Gastrocnemius medialis (tissue), 4 donors: ENCODE results near the gene MRPL11. TPM values are rescaled to one million over a fixed set of nuclear protein-coding genes. Genes with fewer than 3 reads are reported as not detected.

Experiments used
- ATAC-seq, 2 donors: fragments of 150-250 bp; one replicate each; pipeline ENCODE4 v1.9.1; 2016
- DNase-seq, 2 donors: peaks; one replicate each; pipeline ENCODE4 v3.0.0-alpha.2; 2019
- H3K27ac ChIP-seq, 4 donors: fragments of 200-600 bp; sonication (generic); 1 replicate in 1 of 4; 2 replicates in 3 of 4; pipeline ENCODE4 v1.5.1; 2016 to 2018; ENCODE audit warnings: mild to moderate bottlenecking in 2 of 4, moderate library complexity in 1 of 4
- H3K27me3 ChIP-seq, 3 donors: fragments of 200-600 bp; sonication (generic) in 2 of 3; 1 replicate in 1 of 3; 2 replicates in 2 of 3; pipeline versions ENCODE4 v1.5.1 to v1.6.0; 2016 to 2019; ENCODE audit warnings: mild to moderate bottlenecking in 1 of 3, moderate library complexity in 1 of 3
- H3K36me3 ChIP-seq, 2 donors: fragments of 200-600 bp; sonication (generic) in 1 of 2; one replicate each; pipeline ENCODE4 v1.5.1; 2017 to 2018
- H3K4me1 ChIP-seq, 2 donors: fragments of 200-600 bp; sonication (generic) in 1 of 2; one replicate each; pipeline ENCODE4 v1.5.1; 2016 to 2017; ENCODE audit warnings: mild to moderate bottlenecking in 2 of 2
- H3K4me3 ChIP-seq, 4 donors: fragments of 200-600 bp; sonication (generic) in 3 of 4; 1 replicate in 1 of 4; 2 replicates in 3 of 4; pipeline ENCODE4 v1.5.1; 2016 to 2019; ENCODE audit warnings: mild to moderate bottlenecking in 2 of 4
- H3K9me3 ChIP-seq, 3 donors: fragments of 200-600 bp; sonication (generic) in 2 of 3; 1 replicate in 1 of 3; 2 replicates in 2 of 3; pipeline ENCODE4 v1.5.1; 2016 to 2019
- POLR2A ChIP-seq, 2 donors: fragments of 450-650 bp; IDR thresholded peaks; one replicate each; pipeline ENCODE4 v1.6.1; 2017; ENCODE audit warnings: antibody characterized with exemption in 2 of 2, mild to moderate bottlenecking in 2 of 2, moderate library complexity in 2 of 2
- in situ Hi-C, 4 donors: fragments of 200-750 bp; cut with MboI; loops; one replicate each; pipeline versions ENCODE4 v1.15.0 to v1.8.0; 2017; ENCODE audit warnings: low sequenced_read_pairs in 4 of 4
- intact Hi-C: fragments of 100-400 bp; cut with DNase I; formaldehyde crosslinking; loops from one replicate; pipeline ENCODE4 v1.15.1; 2023; ENCODE audit warnings: low total_unique reads
- total RNA-seq, 4 donors: library from RNA; depleted of rRNA; stranded (reverse); fragments of >200 nt; gene quantifications; one replicate each; pipeline versions ENCODE4 v1.1.0 to v1.2.3, GENCODE V29; 2016
- TF ChIP-seq, protein P1 (sequence below), 5 experiments: fragments of 450-650 bp in 3 of 5; fragments of 200-600 bp in 2 of 5; sonication (generic) in 2 of 5; IDR thresholded peaks in 4 of 5; conservative IDR thresholded peaks in 1 of 5; 1 replicate in 4 of 5; 2 replicates in 1 of 5; pipeline ENCODE4 v1.5.1; 2016 to 2019; ENCODE audit warnings: antibody characterized with exemption in 5 of 5, mild to moderate bottlenecking in 3 of 5, moderate library complexity in 3 of 5

The MRPL11 gene
- total RNA-seq, 4 donors from 2014 or later = 35.1 to 64.1 (median 52.5) TPM

DNA sequence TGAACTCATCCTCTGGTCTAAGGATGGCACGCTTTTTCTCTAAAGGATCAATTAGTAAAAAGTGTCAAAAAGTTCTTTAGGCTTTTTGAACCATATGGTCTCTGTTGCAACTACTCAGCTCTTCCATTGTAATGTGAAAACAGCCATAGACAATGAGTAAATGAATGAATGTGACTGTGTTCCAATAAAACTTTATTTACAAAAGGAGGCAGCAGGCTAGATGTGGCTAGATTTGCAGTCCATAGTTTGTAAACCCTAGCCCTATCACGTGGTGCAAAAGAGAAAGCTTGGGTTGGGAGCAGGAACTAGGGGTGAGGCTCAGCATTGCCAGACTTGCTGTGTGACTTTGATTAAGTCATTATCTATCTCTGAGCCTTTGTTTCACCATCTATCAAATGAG lies 23.2 kb downstream of the MRPL11 start:
- TF ChIP-seq, protein P1, sequence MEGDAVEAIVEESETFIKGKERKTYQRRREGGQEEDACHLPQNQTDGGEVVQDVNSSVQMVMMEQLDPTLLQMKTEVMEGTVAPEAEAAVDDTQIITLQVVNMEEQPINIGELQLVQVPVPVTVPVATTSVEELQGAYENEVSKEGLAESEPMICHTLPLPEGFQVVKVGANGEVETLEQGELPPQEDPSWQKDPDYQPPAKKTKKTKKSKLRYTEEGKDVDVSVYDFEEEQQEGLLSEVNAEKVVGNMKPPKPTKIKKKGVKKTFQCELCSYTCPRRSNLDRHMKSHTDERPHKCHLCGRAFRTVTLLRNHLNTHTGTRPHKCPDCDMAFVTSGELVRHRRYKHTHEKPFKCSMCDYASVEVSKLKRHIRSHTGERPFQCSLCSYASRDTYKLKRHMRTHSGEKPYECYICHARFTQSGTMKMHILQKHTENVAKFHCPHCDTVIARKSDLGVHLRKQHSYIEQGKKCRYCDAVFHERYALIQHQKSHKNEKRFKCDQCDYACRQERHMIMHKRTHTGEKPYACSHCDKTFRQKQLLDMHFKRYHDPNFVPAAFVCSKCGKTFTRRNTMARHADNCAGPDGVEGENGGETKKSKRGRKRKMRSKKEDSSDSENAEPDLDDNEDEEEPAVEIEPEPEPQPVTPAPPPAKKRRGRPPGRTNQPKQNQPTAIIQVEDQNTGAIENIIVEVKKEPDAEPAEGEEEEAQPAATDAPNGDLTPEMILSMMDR (IDR thresholded peaks at IDR 0.05 in 4 of 5, conservative IDR thresholded peaks at IDR 0.05 in 1 of 5) = no peak
- no peak for TF ChIP-seq POLR2A (IDR thresholded peaks at IDR 0.05)
- Histone ChIP-seq H3K27me3 (peaks cover 0 to 6% (median 0%) of the 10 kb centered on the region in 3 donors), H3K9me3 (no peaks in the 10 kb centered on the region), H3K4me1 (peaks cover 26 to 30% of the 10 kb centered on the region in 2 donors), H3K27ac (no peak overlapping the region), H3K36me3 (no peaks in the 10 kb centered on the region), H3K4me3 (no peak overlapping the region)
- no peak for DNase-seq
- ATAC-seq = no peak
- in situ Hi-C loops (loop anchor here in 3 of 4 donors (25.0 kb wide), 2 partner anchors 272 to 422 kb away; partner anchors contain the start of genes RBM4B (in 2 of the 3) and RCE1 (in 1 of the 3)), intact Hi-C loops (no loop called here)

GRCh38 chr11:66414120-66414934 lies 24.3 kb downstream of the MRPL11 start:
- Histone ChIP-seq H3K4me3 (no peak overlapping the region), H3K27ac (no peak overlapping the region), H3K36me3 (no peaks in the 10 kb centered on the region), H3K27me3 (peaks cover 0 to 6% (median 2%) of the 10 kb centered on the region in 3 donors), H3K9me3 (no peaks in the 10 kb centered on the region), H3K4me1 (peaks cover 15 to 21% of the 10 kb centered on the region in 2 donors)
- ATAC-seq (no peak), DNase-seq (no peak)
- TF ChIP-seq POLR2A (IDR thresholded peaks at IDR 0.05) = no peak
- TF ChIP-seq, protein P1 (IDR thresholded peaks at IDR 0.05 in 4 of 5, conservative IDR thresholded peaks at IDR 0.05 in 1 of 5) = no peak
- in situ Hi-C loops = loop anchor here in 3 of 4 donors (25.0 kb wide), 2 partner anchors 273 to 423 kb away; partner anchors contain the start of genes RBM4B (in 2 of the 3) and RCE1 (in 1 of the 3)
- intact Hi-C loops = no loop called here

DNA sequence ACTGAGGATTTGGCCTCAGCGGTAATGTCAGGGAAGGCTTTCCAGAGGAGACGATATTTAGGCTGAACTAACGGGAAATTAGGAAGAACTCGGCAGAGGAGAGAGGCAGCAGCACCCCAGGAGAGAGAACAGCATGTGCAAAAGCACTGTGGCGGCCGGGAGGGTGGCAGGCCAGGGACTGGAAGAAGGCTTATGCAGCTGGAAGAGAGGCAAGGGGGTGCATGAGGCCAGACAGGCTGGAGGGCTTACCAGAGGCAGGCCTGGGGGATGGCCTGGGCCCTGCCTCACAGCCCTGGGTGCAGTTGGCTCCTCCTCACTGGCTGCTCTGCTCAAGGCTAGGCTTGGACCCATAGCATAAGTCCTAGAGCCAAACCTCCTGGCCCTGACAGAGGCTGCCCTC lies 25.5 kb downstream of the MRPL11 start:
- H3K27ac ChIP-seq = no peak overlapping the region
- intact Hi-C loops = no loop called here

GRCh38 chr11:66412110-66412509 lies 26.5 kb downstream of the MRPL11 start:
- H3K4me1 ChIP-seq = peaks cover 0 to 1% of the 10 kb centered on the region in 2 donors
- no peaks in the 10 kb centered on the region for H3K9me3 ChIP-seq
- H3K4me3 ChIP-seq = no peak overlapping the region
- peaks cover 0 to 10% (median 0%) of the 10 kb centered on the region in 3 donors for H3K27me3 ChIP-seq
- in situ Hi-C loops (loop anchor here in 3 of 4 donors (25.0 kb wide), 2 partner anchors 275 to 425 kb away; partner anchors contain the start of genes RBM4B (in 2 of the 3) and RCE1 (in 1 of the 3)), intact Hi-C loops (no loop called here)
- no peak for DNase-seq
- no peak overlapping the region for H3K27ac ChIP-seq
- no peaks in the 10 kb centered on the region for H3K36me3 ChIP-seq
- ATAC-seq = no peak
- TF ChIP-seq, protein P1 (IDR thresholded peaks at IDR 0.05 in 4 of 5, conservative IDR thresholded peaks at IDR 0.05 in 1 of 5) = no peak

More for the DNA sequence above, 25.5 kb downstream of the MRPL11 start:
- no peak overlapping the region for H3K4me3 ChIP-seq
- peaks cover 4 to 10% of the 10 kb centered on the region in 2 donors for H3K4me1 ChIP-seq
- peaks cover 0 to 10% (median 0%) of the 10 kb centered on the region in 3 donors for H3K27me3 ChIP-seq
- H3K9me3 ChIP-seq = no peaks in the 10 kb centered on the region
- TF ChIP-seq, protein P1 (IDR thresholded peaks at IDR 0.05 in 4 of 5, conservative IDR thresholded peaks at IDR 0.05 in 1 of 5) = no peak
- TF ChIP-seq POLR2A (IDR thresholded peaks at IDR 0.05) = no peak
- no peak for ATAC-seq
- DNase-seq = no peak
- no peaks in the 10 kb centered on the region for H3K36me3 ChIP-seq
- in situ Hi-C loops = loop anchor here in 3 of 4 donors (25.0 kb wide), 2 partner anchors 274 to 424 kb away; partner anchors contain the start of genes RBM4B (in 2 of the 3) and RCE1 (in 1 of the 3)
